ENCODE measurements around the gene CHMP3.

DNA sequence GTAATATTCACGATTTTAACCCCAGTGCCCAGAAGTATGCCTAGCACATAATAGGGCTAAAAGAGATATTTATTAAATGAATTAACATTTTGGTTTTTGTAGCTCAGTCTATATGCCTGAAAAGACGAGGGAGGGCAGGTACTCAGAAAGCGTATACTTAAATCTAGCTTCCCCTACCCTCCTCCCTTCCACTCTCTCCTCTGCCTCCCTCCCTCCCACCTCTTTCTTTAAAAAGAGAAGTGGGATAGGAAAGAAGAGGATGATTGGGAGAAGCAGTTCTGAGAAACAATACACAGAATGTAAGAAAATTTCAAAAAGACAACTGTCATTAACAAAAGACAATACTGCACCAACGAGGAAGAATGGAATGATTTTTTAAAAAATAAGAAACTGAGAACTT, 39.8 kb downstream of the CHMP3 start:
- TF ChIP-seq, protein P1, sequence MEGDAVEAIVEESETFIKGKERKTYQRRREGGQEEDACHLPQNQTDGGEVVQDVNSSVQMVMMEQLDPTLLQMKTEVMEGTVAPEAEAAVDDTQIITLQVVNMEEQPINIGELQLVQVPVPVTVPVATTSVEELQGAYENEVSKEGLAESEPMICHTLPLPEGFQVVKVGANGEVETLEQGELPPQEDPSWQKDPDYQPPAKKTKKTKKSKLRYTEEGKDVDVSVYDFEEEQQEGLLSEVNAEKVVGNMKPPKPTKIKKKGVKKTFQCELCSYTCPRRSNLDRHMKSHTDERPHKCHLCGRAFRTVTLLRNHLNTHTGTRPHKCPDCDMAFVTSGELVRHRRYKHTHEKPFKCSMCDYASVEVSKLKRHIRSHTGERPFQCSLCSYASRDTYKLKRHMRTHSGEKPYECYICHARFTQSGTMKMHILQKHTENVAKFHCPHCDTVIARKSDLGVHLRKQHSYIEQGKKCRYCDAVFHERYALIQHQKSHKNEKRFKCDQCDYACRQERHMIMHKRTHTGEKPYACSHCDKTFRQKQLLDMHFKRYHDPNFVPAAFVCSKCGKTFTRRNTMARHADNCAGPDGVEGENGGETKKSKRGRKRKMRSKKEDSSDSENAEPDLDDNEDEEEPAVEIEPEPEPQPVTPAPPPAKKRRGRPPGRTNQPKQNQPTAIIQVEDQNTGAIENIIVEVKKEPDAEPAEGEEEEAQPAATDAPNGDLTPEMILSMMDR (IDR thresholded peaks at IDR 0.05; ENCODE audit: poor library complexity) = no peak
- no peak for TF ChIP-seq EZH2 (IDR thresholded peaks at IDR 0.05; ENCODE audit: borderline replicate concordance)
- TF ChIP-seq EZH2phosphoT487 (IDR thresholded peaks at IDR 0.05; ENCODE audit: low read depth, severe bottlenecking, unreplicated experiment) = no peak

Measured in hepatocyte (in vitro differentiated cells).